A549 (cell line): ENCODE data around the gene NEK8. TPM values are rescaled to one million over a fixed set of nuclear protein-coding genes. Genes with fewer than 3 reads are reported as not detected.

ENCODE experiments used
- BHLHE40 ChIP-seq: IDR thresholded peaks from 2 replicates; pipeline ENCODE4 v1.6.1; 2012; ENCODE audit warnings: low read depth, low read length, inconsistent platforms
- CBX8 ChIP-seq: fragments of 200-600 bp; sonication (generic); IDR thresholded peaks from 2 replicates; pipeline ENCODE4 v1.6.1; 2016
- CEBPB ChIP-seq, 2 experiments: fragments of >200 bp in 1 of 2; sonication (Bioruptor Twin) in 1 of 2; formaldehyde crosslinking in 1 of 2; IDR thresholded peaks; 2 replicates each; pipeline ENCODE4 v1.6.1; 2012 to 2016
- CHD4 ChIP-seq: fragments of 200-600 bp; sonication (generic); IDR thresholded peaks from 2 replicates; pipeline ENCODE4 v1.6.1; 2016; ENCODE audit warnings: antibody characterized with exemption, mild to moderate bottlenecking, borderline replicate concordance
- E2F6 ChIP-seq: IDR thresholded peaks from 2 replicates; pipeline ENCODE4 v1.6.1; 2012; ENCODE audit warnings: low read depth, borderline replicate concordance
- EHMT2 ChIP-seq: fragments of 200-600 bp; sonication (generic); IDR thresholded peaks from 2 replicates; pipeline ENCODE4 v1.6.1; 2016; ENCODE audit warnings: antibody characterized with exemption, low read depth, mild to moderate bottlenecking, moderate library complexity
- ESRRA ChIP-seq: fragments of 150-350 bp; IDR thresholded peaks from 2 replicates; pipeline ENCODE4 v1.6.1; 2014; ENCODE audit warnings: mild to moderate bottlenecking, low read length, borderline replicate concordance
- FOSB ChIP-seq: fragments of 250-450 bp; sonication (Bioruptor Pico); IDR thresholded peaks from 2 replicates; pipeline ENCODE4 v1.5.0; 2020; ENCODE audit warnings: mild to moderate bottlenecking, moderate library complexity
- FOXS1 ChIP-seq: fragments of 250-450 bp; sonication (Bioruptor Pico); IDR thresholded peaks from 2 replicates; pipeline ENCODE4 v1.5.0; 2020; ENCODE audit warnings: mild to moderate bottlenecking, moderate library complexity
- HOXB13 ChIP-seq: fragments of 250-450 bp; sonication (Bioruptor Pico); IDR thresholded peaks from 2 replicates; pipeline ENCODE4 v1.5.0; 2020; ENCODE audit warnings: low read depth, mild to moderate bottlenecking, moderate library complexity
- HOXB5 ChIP-seq: fragments of 250-450 bp; sonication (Bioruptor Pico); IDR thresholded peaks from 2 replicates; pipeline ENCODE4 v1.5.0; 2020; ENCODE audit warnings: mild to moderate bottlenecking, moderate library complexity
- KDM1A ChIP-seq: fragments of 200-600 bp; sonication (generic); IDR thresholded peaks from 2 replicates; pipeline ENCODE4 v1.6.1; 2016; ENCODE audit warnings: low read depth, mild to moderate bottlenecking
- MAX ChIP-seq: IDR thresholded peaks from 2 replicates; pipeline ENCODE4 v1.6.1; 2012
- MAZ ChIP-seq: fragments of 150-350 bp; IDR thresholded peaks from 2 replicates; pipeline ENCODE4 v1.6.1; 2014; ENCODE audit warnings: antibody characterized with exemption, low read depth, low read length, borderline replicate concordance
- MYC ChIP-seq: IDR thresholded peaks from 2 replicates; pipeline ENCODE4 v1.6.1; 2012; ENCODE audit warnings: mild to moderate bottlenecking, inconsistent platforms, low read length, improper control_type of control experiment, borderline replicate concordance
- NPAS2 ChIP-seq: fragments of 250-450 bp; sonication (Bioruptor Pico); IDR thresholded peaks from 2 replicates; pipeline ENCODE4 v1.8.0; 2022; ENCODE audit warnings: mild to moderate bottlenecking, moderate library complexity, borderline replicate concordance
- RAD21 ChIP-seq, 2 experiments: fragments of >200 bp in 1 of 2; sonication (Bioruptor Twin) in 1 of 2; formaldehyde crosslinking in 1 of 2; IDR thresholded peaks in 1 of 2; conservative IDR thresholded peaks in 1 of 2; 2 replicates in 1 of 2; 3 replicates in 1 of 2; pipeline ENCODE4 v1.6.1; 2012 to 2018; ENCODE audit warnings: inconsistent platforms in 1 of 2
- RCOR1 ChIP-seq: fragments of 150-350 bp; IDR thresholded peaks from 2 replicates; pipeline ENCODE4 v1.6.1; 2014; ENCODE audit warnings: antibody characterized with exemption, low read length, low read depth
- REST ChIP-seq: fragments of 200-600 bp; sonication (generic); IDR thresholded peaks from 2 replicates; pipeline ENCODE4 v1.6.1; 2016; ENCODE audit warnings: antibody characterized with exemption, mild to moderate bottlenecking, moderate library complexity
- RFX5 ChIP-seq: fragments of 450-650 bp; IDR thresholded peaks from 2 replicates; pipeline ENCODE4 v1.7.1; 2014; ENCODE audit warnings: antibody characterized with exemption, mild to moderate bottlenecking, moderate library complexity
- RNF2 ChIP-seq: fragments of 200-600 bp; sonication (generic); IDR thresholded peaks from 2 replicates; pipeline ENCODE4 v1.6.1; 2016; ENCODE audit warnings: low read depth, mild to moderate bottlenecking, antibody characterized with exemption, moderate library complexity, borderline replicate concordance
- TP53 ChIP-seq: fragments of 250-450 bp; sonication (Bioruptor Pico); IDR thresholded peaks from 2 replicates; pipeline ENCODE4 v1.5.0; 2021; ENCODE audit warnings: mild to moderate bottlenecking, moderate library complexity
- USF2 ChIP-seq: fragments of 450-650 bp; IDR thresholded peaks from 2 replicates; pipeline ENCODE4 v1.6.1; 2014; ENCODE audit warnings: antibody characterized with exemption
- ZC3H11A ChIP-seq: fragments of 450-650 bp; IDR thresholded peaks from 2 replicates; pipeline ENCODE4 v1.6.1; 2014; ENCODE audit warnings: antibody characterized with exemption, mild to moderate bottlenecking
- polyA plus RNA-seq, 4 experiments: library from polyadenylated mRNA; depleted of rRNA in 3 of 4; stranded (reverse); fragments of >200 nt; fragmentation: RNase III in 1 of 4; extraction: RNeasy Plus Mini Kit Qiagen cat#74134 plus additional on column Dnase treatment in 1 of 4; gene quantifications; 2 replicates in 3 of 4; 3 replicates in 1 of 4; pipeline ENCODE4 v1.2.3, GENCODE V29; 2011 to 2017

Gene NEK8
- polyA plus RNA-seq, 2 of the 4 experiments (the other 2 are of a cell fraction) = 5.1 to 5.3 TPM

GRCh38 chr17:28743243-28744103, 14.9 kb downstream of the NEK8 start, which contains the start of gene TRAF4 (continued):
- peak; percentile 69; the same call in 1 of the 2 replicates for TF ChIP-seq MAX
- TF ChIP-seq KDM1A = no peak
- TF ChIP-seq EHMT2 = no peak
- no peak for TF ChIP-seq ZC3H11A
- TF ChIP-seq RNF2 = no peak; the same call in 1 of the 2 replicates
- no peak for TF ChIP-seq FOXS1 (CRISPR knock-in tag)
- TF ChIP-seq NPAS2 (CRISPR knock-in tag) = 0 out of 2 replicates have a peak, but pooled peaks have one; percentile 12
- no peak; the same call in 1 of the 2 replicates for TF ChIP-seq FOSB (CRISPR knock-in tag)
- no peak; the same call in none of the 2 replicates for TF ChIP-seq RFX5
- TF ChIP-seq RCOR1 = no peak
- TF ChIP-seq CEBPB (IDR thresholded peaks at IDR 0.05) = no peak
- TF ChIP-seq BHLHE40 = no peak
- TF ChIP-seq CBX8 = no peak
- 0 out of 5 replicates have a peak, but pooled peaks of 1 of the 2 experiments have one; percentile 1 for TF ChIP-seq RAD21 (conservative IDR thresholded peaks at IDR 0.05 in 1 of 2, IDR thresholded peaks at IDR 0.05 in 1 of 2)
- TF ChIP-seq TP53 (CRISPR knock-in tag) = no peak
- TF ChIP-seq E2F6 = peak; percentile 20
- 0 out of 2 replicates have a peak, but pooled peaks have one; percentile 47 for TF ChIP-seq ESRRA
- peak; percentile 63; the same call in 1 of the 2 replicates for TF ChIP-seq MYC
- TF ChIP-seq HOXB13 = peak; percentile 41; the same call in 1 of the 2 replicates
- TF ChIP-seq MAZ = 0 out of 2 replicates have a peak, but pooled peaks have one; percentile 27
- TF ChIP-seq USF2 = no peak
- no peak for TF ChIP-seq CHD4
- TF ChIP-seq REST = peak; percentile 35; the same call in 1 of the 2 replicates
- TF ChIP-seq HOXB5 (CRISPR knock-in tag) = 0 out of 2 replicates have a peak, but pooled peaks have one; percentile 44
